HG03575 (cell line): ENCODE results near the gene NSUN6.
"Not testable (repeated sequence)": the region's sequence is repeated elsewhere in the genome, so short reads cannot be mapped to it uniquely, and the experiment has no call there.

Experiments
- ATAC-seq: cut with Tn5 transposase; IDR thresholded peaks from one replicate; pipeline ENCODE4 v1.9.1; 2021; ENCODE audit not compliant: unreplicated experiment, insufficient number of reproducible peaks, low FRiP score; ENCODE audit errors: extremely low read depth

NSUN6 gene

DNA sequence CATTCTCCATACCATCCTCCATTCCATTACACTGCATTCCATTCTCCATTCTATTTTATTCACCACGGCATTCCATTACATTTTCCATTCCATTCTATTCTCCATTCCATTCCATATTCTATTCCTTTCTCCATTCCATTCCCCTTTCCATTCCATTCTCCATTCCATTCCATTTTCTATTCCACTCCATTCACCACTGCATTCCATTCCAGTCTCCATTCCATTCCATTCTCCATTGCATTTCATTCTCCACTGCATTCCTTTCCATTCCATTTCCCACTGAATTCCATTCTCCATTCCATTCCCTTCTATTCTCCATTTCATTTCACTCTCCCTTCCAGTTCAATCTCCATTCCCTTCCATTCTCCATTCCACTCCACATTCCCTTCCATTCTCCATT is 79.6 kb downstream of the NSUN6 start:
- ATAC-seq: no peak

DNA sequence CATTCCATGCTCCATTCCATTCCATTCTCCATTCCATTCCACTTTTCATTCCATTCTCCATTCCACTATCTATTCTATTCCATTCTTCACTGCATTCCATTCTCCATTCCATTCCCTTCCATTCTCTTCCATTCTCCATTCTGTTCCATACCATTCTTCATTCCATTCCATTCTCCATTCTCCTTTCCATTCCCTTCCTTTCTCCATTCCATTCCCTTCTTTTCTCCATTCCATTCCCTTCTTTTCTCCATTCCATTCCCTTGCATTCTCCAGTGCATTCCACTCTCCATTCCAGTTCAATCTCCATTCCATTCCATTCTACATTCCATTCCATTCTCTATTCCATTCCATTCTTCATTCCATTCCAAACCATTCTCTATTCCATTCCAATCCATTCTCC is 80.3 kb downstream of the NSUN6 start:
- ATAC-seq: no peak

DNA sequence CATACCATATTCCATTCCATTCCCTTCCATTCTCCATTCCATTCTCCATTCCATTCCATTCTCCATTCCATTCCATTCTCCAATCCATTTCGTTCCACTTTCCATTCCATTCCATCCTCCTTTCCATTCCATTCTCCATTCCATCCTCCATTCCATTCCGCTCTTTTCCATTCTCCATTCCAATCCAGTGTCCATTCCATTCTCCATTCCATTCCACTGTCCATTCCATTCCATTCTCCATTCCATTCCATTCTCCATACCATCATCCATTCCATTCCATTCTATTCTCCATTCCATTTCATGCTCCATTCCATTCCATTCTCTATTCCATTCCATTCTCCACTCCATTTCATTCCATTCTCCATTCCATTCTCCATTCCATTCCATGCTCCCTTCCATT is 81.0 kb downstream of the NSUN6 start:
- not testable (repeated sequence) for ATAC-seq

DNA sequence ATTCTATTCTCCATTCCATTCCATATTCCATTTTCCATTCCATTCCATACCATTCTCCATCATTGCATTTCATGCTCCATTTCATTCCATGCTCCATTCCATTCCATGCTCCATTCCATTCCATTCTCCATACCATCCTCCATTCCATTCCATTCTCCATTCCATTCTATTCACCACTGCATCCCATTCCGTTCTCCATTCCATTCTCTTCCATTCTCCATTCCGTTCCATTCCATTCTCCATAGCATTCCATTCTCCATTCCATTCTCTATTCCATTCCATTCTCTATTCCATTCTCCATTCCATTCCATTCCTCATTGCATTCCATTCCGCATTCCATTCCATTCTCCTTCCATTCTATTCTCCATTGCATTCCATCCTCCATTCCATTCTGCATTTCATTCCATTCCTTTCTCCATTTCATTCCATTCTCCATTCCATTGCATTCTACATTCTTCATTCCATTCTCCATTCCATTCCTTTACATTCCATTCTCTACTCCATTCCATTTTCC is 84.0 kb downstream of the NSUN6 start:
- no peak for ATAC-seq

DNA sequence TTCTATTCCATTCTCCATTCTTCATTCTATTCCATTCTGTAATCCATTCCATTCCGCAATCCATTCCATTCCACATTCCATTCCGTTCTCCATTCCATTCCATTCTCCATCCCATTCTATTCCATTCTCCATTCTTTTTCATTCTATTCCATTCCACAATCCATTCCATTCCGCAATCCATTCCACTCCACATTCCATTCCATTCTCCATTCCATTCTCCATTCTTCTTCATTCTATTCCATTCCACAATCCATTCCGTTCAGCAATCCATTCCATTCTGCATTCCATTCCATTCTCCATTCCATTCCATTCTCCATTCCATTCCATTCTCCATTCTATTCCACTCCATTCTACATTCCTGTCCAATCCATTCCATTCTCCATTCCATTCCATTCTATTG is 85.2 kb downstream of the NSUN6 start:
- ATAC-seq: no peak

DNA sequence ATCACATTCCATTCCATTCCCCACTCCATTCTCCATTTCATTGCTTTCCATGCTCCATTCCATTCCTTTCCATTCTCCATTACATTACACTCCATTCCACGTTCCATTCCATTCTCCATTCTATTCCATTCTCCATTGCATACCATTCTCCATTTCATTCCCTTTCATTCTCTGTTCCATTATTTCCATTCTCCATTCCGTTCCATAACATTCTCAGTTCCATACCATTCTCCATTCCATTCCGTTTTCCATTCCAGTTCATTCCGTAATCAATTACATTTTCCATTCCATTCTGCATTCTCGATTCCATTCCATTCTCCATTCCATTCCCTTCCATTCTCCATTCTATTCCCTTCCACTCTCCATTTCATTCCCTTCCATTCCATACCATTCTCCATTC is 86.4 kb downstream of the NSUN6 start:
- ATAC-seq: no peak

DNA sequence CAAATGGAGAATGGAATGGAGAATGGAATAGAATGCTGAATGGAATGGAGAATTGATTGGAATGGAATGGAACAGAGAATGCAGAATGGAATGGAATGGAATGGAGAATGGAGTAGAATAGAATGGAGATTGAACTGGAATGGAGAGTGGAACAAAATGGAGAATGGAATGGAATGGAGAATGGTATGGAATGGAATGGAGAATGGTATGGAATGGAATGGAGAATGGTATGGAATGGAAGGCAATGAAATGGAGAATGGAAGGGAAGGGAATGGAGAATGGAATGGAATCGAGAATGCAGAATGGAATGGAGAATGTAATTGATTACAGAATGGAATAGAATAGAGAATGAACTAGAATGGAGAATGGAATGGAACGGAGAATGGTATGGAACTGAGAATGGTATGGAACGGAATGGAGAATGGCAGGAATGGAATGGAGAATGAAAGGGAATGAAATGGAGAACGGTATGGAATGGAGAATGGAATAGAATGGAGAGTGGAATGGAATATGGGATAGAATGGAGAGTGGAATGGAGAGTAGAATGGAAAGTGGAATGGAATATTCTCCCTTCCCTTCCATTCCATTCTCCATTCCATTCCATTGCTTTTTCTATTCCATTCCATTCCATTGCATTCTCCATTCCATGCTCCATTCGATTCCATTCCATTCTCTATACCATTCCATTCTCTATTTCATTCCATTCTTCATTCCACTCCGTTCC is 88.2 kb downstream of the NSUN6 start:
- no peak for ATAC-seq

DNA sequence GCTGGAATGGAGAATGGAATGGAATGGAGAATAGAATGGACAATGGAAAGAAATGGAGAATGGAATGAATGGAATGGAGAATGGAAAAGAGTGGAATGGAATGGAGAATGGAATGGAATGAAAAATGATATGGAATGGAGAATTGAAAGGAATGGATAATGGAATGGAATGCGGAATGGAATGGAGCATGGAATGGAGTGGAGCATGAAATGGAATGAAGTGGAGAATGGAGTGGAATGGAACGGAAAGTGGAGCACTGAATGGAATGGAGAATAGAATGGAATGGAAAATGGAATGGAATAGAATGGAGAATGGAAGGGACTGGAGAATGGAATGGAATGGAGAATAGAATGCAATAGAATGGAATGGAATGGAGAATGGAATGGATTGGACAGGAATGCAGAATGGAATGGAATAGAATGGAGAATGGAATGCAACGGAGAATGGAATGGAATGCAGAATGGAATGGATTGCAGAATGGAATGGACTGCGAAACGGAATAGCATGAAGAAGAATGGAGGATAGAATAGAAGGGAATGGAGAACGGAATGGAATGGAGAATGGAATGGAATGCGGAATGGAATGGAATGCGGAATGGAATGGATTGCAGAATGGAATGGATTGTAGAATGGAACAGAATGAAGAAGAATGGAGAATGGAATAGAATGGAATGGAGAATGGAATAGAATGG is 89.4 kb downstream of the NSUN6 start:
- ATAC-seq: no peak

DNA sequence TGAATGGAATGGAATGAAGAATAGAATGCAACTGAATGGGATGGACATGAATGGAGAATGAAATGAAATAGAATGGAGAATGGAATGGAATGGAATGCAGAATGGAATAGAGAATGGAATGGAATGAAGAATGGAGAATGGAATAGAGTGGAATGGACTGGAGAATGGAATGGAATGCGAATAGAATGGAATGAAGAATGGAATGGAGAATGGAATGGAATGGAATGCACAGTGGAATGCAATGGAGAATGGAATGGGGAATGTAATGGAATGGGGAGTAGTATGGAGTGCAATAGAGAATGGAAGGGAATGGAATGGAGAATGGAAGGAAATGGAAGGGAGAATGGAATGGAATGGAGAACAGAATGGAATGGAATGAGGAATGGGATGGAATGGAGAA is 93.4 kb downstream of the NSUN6 start:
- no peak for ATAC-seq

DNA sequence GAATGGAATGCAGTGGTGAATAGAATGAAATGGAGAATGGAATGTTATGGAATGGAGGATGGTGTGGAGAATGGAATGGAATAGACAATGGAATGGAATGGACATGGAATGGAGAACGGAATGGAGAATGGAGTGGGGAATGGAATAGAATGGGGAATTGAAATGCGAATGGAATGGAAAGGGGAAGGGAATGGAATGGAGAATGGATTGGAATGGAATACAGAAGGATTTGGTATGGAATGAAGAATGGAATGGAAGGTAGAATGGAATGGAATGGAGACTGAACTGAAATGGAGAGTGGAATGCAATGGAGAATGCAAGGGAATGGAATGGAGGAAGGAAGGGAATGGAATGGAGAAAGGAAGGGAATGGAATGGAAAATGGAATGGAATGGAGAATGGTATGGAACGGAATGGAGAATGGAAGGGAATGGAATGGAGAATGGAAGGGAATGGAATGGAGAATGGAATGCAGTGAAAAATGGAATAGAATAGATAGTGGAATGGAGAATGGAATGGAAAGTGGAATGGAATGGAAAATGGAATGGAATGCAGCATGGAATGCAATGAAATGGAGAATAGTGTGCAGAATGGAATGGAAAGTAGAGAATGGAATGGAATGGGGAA is 94.8 kb downstream of the NSUN6 start:
- no peak for ATAC-seq

DNA sequence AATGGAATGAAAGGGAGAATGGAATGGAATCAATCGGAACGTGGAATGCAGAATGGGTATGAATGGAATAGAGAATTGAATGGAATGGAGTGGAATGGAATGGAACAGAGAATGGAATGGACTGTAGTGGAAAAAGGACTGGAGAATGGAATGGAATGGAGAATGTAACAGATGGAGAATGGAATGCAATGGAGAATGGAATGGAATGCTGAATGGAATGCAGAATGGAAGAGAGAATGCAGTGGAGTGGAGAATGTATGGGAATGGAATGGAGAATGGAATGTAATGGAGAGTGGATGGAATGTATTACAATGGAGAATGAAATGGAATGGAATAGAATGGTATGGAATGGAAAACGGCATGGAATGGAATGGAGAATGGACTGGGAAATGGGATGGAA is 96.9 kb downstream of the NSUN6 start:
- ATAC-seq: no peak

DNA sequence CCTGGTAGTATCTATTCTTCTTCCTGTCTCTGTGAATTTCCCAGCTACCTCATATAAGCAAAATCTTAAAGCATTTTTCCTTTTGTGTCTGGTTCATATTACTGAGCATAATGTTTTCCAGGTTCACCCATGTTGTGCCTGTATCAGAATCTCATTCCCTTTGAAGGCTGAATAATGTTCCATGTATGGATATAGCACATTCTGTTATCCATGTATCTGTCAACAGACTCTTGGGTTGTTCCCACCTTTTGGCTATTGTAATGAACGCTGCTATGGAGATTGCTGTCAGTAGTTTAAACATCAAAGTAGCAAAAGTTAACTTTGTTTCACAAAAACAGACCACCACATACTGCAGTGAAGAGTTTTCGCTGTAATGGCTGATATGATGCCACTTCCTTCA is 99.9 kb downstream of the NSUN6 start:
- ATAC-seq: no peak

DNA sequence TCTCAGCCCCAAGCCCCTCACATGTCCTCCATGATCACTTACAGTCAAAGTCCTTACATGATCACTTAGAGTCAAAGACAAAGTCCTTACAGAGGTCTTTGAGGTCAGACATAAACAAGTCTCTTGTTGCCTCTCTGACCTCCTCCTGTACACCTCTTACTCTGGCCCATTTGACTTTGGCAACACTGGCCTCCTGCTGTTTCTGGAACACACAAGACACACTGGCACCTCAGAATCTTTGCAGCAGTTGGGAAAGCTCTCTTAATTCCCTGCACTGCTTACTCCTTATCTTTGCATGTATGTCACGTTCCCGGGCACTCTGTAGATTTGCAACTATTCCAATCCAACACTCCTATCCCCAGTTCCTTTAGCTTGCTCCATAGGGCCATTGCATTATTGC is 102.3 kb downstream of the NSUN6 start:
- no peak for ATAC-seq

DNA sequence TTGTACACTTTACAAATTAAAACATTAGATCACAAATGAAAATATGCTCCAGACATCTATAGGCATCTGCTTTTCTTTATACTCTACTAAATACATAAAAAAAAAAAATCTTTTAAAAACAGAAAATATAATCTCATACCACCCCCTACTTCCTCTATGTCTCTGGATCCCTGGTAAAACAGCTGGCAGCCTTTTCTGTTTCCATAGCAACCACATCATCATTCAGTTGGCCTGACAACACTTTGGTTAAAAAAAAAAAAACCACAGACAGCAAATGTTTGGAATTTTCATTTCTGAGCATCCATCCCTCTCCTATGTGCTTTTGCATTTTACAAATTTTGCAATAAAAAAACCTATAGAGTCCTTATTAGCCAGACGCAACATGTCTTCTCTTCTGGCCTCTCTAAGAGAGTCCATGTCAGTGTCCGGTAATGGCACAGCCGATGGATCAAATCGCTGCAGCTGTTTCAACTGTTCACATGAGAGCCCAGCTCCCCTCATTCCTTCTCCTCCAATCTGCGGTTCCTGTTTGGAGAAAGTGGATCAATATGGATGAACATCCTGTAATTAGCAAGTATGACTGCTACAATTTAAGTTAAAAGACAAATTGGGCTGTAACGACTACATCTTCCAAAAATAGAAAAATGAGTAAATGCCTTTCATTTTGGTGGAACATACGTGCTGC is 105.6 kb downstream of the NSUN6 start:
- no peak for ATAC-seq

DNA sequence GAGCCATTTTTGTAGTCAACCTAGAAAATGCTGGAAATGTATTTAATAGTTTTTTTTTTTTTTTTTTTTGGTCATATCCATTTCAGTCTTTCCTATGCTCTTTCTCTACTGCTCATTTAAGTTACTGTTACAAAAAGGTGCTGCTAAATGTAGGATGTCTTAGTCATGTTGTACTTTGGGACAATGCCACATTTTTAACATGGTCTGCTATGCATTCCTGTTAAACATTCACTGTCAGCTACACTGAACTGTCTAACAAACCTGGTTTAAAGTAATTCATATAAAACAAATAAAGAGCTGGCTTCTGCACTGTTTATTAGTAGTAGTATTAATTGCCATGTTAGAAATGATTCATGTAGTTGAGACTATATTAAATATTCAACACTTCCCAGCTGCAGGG is 108.6 kb downstream of the NSUN6 start:
- no peak for ATAC-seq

DNA sequence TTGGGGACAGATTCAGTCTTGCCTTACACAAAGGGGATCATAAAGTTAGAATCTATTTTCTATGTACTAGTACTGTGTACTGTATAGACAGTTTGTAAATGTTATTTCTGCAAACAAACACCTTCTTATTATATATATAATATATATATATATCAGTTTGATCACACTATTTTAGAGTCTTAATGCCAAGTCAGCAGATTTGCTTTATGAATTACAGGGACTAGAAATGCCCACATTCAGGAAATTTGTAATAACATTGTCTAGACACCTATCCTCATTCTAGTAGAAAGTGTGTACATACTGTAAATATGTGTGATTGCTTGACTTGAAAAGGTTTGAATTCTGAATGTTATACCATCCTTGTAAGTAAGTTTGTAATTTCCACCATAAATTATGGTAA is 111.2 kb downstream of the NSUN6 start:
- ATAC-seq: no peak

DNA sequence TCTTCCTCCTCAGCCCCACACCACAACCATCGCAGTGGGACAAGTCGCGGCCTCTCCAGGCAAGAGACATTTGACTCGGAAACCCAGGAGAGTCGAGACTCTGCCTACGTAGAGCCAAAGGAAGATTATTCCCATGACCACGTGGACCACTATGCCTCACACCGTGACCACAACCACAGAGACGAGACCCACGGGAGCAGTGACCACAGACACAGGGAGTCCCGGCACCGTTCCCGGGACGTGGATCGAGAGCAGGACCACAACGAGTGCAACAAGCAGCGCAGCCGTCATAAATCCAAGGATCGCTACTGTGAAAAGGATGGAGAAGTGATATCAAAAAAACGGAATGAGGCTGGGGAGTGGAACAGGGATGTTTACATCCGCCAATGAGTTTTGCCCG is 112.1 kb downstream of the NSUN6 start:
- no peak for ATAC-seq

DNA sequence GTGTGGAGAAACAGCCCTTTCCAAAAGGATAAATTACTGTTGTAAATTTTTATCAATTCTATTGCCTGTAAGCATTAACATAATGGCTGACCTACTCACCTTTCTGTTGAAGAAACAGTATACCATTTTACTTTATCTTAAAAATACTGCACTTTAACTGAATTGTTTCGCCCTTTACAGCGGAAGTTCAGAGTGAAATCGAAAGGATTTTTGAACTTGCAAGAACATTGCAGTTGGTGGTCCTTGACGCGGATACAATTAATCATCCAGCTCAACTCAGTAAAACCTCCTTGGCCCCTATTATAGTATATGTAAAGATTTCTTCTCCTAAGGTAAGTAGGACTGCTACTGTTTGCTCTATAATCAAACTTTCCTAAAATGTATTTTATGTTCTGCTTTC is 117.5 kb downstream of the NSUN6 start:
- no peak for ATAC-seq

DNA sequence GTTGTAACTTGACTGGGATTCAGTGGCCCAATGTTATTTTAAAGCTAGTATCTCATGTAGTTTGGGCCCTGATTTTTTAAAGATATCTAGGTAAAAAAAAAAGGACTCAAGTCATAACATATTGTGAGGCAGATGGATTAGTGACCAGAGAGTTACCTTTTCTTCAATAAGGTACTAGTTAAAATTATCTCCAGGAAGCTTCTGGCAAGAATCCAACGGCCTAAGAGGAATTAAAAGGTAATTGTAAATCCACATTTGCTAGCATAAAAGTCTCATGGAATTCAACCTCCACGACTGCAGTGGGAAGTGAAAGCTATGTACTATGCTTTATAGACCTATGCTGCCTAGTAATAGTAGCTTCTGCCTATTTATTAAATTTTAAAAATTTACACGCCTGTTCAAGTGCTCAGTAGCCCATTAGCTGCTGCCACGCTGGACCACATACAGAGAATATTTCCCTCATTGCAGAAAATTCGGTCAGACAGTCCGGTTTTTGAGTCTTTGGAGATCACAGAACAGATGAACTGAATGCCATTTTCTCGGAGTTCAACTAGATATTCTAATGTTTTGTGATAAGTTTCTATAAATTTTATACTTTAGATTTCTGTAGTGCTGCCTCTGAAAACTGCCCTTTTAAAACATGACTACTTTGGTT is 118.4 kb downstream of the NSUN6 start:
- no peak for ATAC-seq
